Measurements from ENCODE around the gene ZNF672.
"Not testable (repeated sequence)": the region's sequence is repeated elsewhere in the genome, so short reads cannot be mapped to it uniquely, and the experiment has no call there.

The ZNF672 gene

DNA sequence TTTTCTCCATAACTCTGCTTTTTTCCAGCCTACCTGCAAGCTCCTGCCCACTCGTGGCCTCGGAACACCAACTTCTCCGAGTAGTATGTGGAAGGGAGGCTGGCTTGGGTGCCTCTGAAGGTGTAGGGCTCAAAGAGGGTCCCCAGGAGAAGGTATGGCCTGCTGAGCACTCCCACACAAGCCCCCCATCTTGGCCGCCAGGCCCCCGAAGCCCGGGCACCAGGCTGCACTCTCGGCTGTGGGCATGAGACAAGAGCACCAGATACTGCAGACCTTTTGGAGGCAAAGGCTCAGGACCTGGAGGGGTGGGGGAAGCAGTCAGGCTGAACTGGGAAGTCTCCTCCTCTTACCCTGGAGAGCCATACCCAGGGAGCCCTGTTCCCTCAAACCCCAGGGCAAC, 19.2 kb downstream of the ZNF672 start:
- DNase-seq, result no peak

DNA sequence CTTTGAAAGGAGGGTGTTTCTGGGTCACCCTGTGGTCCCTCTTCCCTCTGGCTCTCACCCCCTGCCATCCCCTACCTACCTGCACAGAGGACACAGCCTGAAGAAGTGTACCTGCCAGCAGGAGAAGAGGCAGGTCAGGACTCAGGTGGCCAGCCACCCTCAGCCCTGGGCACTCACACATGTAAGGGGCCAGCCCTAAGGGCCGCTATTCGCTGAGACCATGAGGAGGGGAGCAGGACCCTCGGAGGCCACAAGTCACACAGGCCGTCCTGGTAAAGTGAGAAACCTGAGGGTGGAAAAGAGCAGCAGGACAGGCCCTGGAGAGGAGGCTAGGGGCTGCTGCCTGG, 19.7 kb downstream of the ZNF672 start:
- no peak for DNase-seq

DNA sequence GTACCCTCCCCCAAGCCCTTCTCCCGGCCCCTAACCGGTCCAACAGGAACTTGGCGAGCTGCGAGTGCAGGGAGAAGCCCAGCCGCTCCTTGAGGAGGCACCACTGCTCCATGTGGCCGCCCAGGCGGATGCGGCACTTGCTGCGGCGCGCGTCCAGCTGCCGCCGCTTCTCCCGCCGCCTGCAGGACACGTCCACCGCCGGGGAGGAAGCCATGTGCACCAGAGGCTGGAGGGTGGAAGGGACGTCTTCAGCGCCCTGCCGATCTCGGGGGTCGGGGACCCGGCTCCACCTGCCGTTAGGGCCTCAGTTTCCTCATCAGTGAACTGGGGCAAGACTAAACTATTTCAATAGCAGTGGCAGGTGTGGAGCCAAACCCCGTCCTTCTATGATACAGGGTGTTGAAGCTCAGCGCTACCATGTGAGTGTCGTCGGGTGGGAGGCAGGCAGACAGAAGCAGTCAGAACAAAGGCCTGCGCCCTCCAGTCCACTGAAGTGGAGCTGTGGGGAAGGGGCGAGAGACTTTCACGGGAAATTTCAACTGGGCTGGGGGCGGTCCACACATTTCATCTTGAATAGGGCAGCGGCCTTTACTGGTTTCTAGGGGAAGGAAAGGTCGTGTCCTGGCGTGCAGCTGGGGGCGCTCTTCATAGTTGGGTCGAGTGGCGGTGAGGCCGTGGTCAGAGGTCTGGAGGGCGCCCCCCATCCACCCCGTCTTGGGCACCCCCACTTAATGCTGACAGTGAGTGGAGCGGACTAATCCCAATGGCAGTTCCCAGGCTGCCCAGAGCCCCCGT, 20.3 kb downstream of the ZNF672 start:
- peak; percentile 20 for DNase-seq

DNA sequence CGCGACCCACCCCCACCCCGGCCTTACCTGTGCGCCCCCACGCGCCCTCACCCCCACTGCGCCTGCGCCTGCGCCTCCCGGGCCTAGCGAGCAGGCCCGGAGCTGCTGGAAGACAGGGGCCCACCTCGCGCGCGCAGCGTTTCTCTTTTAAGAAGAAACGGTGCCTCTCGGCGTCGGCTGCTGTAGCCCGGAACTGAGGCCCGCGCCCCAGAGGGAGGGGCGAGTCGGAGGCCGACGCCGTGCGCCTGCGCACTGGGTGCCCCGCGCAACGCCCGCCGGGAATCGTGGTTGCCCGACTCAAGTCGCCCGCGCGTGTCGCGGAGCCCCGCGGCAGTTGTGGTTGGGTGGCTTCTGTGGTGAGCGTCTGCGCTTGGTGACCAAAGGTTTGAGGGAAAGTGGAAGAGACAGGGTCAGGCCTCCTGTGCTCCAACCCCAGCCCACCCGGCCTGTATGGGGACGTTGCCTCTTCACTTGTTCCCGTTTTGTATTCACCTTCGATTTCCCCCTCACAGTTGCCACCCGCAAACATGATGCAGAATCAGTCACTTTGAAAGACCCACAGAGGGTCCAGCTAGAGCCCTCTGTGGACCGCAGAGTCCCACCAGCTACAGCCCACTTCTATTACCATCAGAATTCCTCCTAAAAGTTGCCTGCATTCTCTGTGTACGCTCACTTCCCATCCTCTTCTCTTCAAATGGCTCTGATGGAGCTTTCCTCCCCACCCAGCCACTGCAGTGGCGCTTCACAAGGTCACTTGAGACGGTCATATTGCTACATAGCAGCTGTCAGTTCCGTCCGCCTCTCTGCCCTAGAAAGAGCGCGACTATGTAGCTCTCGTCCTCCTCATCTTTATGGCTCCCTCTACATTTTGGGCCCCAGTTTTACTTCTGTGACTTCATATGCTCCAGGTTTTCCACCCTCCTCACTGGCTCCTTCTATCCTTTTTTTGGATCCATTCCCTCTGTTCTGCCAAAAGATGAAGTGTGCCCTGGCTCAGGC, 21.2 kb downstream of the ZNF672 start, which contains the start of gene ZNF692:
Gene ZNF692, minus strand, starts transcription at position 195 of the 999 bp plus-strand sequence. CDS start 776 bp downstream, outside the sequence.
- peak; percentile 97 for DNase-seq

DNA sequence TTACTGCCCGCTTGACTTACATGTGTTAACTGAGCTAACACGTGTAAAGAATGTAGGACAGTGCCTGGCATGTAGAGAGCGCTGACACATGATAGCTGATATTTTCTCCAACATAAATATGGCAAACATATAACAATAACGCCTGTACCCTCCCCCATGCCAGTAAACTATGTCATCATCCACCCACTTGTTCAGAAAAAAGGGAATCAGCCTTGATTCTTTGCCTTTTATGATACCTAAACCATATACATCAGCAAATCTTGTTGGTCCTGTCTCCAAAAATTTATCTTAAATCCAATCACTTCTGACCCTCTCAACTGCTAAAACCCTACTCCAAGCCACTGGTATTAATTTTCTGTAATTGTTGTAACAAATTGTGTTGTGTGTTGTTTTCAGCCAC, 22.0 kb downstream of the ZNF672 start:
- DNase-seq, result no peak

DNA sequence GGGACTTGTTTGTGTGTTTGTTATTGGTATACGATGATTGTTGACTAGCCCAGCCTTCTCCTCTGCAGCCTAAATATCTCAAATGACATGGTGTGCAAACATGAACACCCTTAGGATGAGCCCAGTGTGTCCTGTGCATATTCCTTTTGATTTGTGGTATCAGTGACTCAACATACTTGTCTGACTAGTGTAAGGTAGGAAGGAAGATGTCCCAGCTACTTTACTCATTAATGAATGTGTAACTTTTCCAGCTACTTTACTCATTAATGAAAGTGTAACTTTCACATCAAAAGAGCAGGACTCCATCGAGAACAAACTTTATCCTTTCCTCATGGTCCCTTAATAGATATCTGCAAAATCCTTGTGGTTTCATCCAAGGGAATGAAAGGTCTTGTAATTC, 23.6 kb downstream of the ZNF672 start:
- DNase-seq, result no peak

DNA sequence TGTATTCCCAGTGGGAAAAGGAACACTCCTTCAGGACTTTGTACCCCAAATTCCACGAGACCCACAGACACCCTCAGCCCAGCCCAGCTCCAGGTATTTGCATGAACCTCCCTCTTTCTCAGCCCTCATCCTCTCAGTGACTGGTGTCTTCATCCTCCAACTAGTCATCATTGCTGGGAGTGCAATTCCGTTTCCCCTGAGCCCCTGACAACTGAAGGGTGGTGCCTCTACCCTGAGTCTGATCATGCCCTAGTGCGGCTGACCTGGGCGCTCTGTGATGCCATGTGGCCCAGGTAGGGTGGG, 24.6 kb downstream of the ZNF672 start:
- DNase-seq, result no peak

DNA sequence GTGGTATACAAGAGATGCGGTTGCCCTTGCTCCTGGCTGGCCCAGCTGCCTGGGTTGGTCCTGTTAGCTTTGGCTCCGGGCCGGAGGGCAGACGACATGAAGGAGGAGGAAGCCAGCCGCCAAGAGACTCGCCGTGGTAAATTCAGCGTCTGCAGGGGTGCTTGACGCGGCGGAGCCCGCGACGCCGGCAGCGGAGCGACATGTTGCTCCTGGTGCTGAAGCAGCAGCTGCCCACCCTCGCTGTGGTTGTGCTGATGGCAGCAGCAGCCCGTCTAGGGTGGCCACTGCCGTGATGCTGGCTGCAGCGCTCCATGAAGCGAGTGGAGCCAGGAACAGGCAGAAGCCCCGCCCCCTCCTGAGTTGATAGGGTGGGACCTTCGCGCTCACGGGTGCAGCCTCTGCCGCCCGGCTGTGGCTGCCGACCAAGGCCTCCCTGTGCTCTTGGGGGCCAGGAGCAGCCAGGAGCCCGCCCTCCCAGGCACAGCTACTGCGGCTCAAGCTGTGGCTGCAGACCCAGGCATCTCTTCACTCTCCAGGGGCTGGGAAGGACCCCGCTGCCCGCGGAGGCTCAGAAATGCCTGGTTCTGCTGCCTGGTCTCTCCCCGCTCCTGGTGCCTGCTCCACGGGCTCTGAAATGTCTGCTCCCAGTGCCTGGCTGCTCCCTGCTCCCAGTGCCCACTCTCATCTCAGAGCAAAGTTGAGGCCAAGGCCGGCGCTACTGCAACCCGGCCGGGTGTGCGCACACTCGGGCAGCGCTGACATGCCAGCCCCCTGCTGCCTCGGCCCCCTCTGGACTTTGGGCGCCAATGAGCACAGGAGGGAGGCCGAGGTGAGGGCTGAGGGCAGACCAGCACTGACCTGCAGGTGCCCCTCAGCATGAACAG, 25.2 kb downstream of the ZNF672 start:
- DNase-seq, result peak; percentile 84

DNA sequence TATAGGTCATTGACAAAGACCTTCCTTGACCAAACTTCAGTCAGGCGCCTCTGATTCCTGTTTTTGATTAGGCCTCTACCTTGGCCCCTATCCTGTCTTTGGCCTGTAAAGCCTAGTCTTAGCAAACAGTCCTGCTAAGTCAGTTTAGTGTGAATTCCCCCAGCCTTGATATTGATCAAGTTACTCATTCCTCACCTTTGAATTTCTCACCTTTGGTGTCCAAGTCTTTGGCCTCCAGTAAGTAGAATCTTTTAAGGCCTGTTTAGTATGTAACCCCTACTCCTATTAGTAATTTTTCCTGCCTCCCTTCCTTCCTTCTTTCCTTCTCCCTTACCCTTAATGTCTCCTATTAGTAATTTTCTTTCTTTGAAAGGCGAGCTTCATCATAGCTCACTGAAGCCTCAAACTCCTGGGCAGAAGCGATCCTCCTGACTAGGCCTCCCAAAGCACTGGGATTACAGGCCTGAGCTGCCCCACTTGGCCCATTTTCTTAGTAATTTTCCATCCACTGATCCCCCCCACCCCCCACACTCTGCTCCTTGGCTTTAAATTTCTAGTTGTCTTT, 33.9 kb downstream of the ZNF672 start:
- DNase-seq, result no peak

DNA sequence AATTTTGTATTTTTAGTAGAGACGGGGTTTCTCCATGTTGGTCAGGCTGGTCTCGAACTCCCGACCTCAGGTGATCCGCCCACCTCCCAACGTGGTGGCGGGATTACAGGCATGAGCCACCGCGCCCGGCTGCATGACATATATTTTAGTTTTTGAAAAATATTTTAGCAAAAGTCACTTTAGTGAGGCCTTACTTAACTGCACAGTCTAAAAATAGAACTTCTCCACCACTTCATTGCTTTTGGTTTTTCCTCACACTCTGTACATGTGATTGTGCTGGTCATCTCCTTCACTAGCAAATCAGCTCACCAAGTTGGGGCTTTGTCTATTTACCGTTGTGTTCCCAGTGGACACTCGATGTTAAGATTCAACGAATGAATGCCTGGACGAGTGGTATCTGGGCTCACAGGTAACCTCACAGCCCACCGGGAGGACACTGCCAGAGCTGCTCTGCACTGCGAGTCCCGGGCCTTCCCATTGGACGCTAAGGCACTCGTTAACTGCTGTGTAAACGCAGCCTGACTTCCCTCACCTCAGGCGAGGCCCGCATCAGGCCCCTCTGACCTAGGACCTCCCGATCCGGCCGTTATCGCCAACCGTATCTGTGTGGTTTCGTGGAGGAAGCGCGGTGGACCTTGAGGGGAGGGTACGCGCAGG, 34.9 kb downstream of the ZNF672 start:
- peak; percentile 52 for DNase-seq

DNA sequence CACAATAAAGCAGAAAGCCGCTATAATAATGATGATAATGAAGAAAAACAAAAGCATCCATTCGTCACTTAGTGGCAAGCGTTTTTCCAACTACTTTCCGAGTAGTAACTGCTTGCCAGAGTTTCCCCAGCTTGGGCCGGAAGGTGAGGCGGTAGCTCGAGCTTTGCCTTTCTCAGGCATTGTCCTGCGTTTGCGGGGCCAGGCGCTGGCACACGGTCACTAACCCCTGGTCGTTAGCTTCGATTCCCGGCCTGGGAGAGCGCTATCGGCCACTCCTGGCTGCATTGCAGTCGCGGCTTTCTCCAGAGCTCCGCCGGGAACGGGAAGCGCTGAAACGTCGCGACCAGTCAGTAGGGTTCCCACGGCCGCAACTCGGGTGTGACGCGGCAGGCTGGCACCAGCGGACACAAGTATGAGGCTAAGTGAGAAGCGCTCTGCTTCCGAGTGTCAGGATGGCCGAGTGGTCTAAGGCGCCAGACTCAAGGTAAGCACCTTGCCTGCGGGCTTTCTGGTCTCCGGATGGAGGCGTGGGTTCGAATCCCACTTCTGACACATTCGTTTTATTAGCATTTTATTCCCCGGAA, 35.5 kb downstream of the ZNF672 start:
- peak; percentile 95 for DNase-seq

DNA sequence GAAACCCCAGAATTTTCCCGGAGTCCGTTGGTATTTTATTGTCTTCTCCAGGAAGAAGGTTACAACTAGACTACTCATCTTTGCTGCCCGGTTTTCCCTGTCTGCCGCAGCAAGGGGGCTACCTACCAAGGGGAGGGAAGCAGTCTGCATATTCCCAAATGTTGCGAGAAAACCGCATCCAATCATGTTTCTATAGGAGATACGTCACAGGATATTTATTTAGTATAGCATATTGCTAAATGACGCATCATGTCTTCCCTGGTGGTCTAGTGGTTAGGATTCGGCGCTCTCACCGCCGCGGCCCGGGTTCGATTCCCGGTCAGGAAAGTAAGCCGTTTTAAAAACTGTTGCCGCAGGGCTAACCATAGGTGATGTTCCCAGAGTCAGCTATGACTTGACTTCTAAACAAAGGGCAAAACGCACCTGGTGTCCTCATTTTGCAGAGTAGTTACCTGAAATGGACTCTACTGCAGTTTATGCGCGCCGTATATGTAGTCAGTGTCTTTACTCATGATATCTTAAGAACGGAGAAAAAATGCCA, 36.0 kb downstream of the ZNF672 start:
- peak; percentile 92 for DNase-seq

DNA sequence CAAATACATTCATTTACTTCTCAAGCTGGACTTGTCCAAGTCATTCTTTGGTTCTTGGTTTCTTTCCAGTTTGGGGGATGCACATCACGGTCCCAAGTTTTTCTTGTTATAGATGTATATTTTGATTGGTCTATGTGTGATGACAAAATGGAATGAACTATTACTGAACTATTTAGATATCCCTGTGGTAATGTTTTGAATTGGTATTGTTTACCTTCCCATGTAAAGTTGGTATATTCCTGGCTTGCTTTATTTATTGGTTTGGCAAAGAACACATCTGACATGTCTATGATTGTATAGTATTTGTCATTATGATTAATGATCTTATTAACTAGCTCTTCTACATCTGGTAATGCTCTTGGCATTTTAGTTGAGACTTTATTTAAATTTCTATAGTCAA, 43.2 kb downstream of the ZNF672 start:
- DNase-seq, result no peak

DNA sequence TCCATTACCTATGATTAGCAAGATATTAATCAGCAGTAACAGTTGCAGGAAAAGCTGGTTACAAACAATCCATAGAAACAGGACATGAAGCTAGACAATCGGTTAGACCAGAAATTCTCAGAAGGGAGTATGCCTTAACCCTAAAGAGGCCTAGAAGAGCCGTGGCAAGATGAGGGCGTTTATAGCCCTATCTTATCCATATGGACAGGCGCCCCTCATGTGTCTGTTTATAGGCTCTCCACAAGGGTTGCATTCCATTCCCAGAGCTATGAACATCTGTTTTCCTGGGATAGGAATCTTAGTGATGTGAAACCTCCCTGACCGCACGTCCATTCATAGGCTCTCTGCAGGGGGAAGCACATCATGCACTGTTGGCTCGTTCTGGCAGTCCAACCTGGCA, 44.4 kb downstream of the ZNF672 start:
- not testable (repeated sequence) for DNase-seq

DNA sequence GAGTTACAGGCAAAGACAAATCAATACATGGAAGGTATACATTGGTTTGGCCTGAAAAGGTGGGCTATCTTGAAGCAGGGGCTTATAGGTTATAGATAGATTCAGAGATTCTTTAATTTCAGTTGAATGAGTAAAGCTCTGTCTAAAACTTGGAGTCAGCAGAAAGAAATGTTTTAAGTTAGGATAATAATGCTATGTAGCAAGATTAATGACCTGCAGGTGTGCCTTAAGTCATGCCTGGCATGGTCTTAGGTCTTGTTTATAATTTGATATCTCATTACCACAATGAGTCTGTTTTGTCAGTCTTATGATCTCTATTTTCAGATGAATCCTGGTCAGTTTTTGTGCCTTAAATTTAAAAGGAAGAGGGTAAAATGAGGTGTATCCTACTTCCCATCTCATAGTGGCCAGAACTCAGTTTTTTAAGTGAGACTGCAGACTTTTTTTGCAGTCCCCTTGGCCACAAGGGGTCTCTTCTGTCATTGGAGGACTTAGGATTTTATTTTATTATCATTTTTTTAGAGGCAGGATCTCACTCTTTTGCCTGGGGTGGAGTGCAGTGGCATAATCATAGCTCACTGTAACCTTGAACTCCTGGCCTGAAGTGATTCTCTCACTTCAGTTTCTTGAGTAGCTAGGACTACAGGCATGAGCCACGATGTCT, 46.7 kb downstream of the ZNF672 start:
- no peak for DNase-seq

DNA sequence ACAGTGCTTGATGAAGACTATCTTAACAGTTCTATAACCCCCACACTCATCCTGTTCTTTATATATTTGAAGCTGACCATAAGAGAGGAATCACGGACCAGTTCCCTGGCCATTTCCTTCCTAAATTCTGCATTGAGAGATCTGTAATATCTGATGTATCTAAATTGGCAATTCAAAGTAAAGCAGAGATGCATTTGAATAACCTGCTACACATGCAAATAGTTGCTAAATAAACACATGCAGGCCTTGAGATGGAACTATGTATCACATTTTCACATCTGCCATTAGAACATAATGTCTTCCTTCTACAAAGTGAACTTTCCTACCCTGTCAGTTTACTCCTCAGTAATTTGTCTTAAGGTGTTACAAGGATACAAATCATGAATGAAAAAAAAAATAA, 47.6 kb downstream of the ZNF672 start:
- DNase-seq, result no peak

DNA sequence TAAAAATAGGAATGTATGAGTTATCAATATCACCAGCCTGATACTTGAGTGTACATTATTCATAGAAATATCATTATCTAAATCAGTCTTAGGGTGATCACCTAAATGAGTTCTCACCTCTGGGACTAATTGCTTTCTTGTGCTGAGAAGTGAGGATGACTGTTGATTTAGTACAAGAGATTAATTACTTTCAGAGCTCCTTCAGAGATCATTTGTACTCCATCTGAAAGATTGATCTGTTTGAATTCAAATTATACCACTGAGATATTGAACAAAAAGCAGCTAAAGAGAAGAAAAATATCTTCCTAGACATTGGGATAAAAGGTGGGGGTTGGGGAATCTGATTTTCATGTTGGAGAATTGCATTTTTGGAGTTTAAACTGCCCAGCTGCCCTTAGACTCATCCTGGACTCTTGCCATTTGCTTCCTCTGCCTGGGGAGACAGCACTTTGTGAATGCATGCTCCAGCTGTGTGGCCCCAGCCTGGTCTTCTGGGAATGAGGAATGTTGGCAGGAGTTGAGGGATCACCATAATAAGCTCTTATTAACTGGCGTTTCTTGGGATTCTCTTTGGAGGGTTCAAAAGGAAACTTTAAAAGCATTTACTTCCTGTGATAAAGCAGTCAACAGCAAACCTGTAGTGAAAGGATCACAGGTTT, 48.3 kb downstream of the ZNF672 start:
- no peak for DNase-seq

DNA sequence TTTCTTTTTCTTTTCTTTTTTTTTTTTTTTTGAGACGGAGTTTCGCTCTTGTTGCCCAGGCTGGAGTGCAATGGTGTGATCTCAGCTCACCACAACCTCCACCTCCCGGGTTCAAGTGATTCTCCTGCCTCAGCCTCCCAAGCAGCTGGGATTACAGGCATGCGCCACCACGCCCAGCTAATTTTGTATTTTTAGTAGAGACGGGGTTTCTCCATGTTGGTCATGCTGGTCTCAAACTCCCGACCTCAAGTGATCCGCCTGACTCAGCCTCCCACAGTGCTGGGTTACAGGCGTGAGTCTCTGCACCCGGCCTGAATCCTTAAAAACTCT, 51.9 kb downstream of the ZNF672 start:
- not testable (repeated sequence) for DNase-seq

DNA sequence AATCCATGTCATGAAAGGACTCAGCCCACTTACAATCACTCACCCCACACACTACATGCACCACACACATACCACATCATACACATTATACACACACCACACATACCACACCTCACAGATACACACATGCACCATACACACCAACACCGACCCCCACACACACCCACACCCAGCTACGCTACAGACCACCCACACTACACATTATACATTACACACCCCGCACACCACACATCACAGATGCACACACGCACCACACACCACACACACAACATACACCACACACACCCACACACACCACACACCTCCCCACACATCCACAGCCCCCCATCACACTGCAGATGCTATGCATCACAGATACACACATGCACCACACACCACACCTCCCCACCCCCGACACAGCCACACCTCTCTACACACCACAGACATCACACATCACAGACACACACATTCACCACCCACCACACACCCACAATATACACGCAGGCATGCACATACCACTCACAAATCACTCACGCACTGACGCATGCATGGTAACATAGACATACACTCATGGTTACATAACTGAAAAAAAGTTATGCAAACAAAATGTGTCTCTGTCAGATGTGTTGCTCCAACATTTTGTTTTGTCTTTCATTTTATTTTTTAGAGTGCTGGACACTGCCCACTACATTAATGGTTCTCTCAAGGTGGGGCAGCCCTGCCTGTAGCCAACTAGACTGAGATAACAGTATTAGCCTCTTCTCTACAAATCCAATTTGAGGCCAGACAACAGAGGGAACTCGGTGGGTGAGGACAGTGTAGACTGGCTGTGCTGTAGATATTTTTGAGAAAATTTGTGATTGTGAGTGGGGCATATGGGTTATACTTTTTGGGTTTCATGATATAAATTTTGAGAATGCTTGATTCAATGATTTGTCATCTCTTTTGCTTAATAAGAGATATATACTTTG, 52.8 kb downstream of the ZNF672 start:
- no peak for DNase-seq
